Smooth muscle cell (in vitro differentiated cells): ENCODE results near the gene NRXN3. TPM values are rescaled to one million over a fixed set of nuclear protein-coding genes. Genes with fewer than 3 reads are reported as not detected.

ENCODE experiments used
- DNase-seq: peaks from one replicate; lab custom pipeline; 2025; ENCODE audit not compliant: unreplicated experiment; lab: John Stamatoyannopoulos, UW
- H2AFZ ChIP-seq: fragments of 200-600 bp; sonication (generic); 2 replicates; pipeline ENCODE4 v1.6.0; 2016; ENCODE audit warnings: antibody characterized with exemption, low read depth, mild to moderate bottlenecking
- H3F3A ChIP-seq: fragments of 200-600 bp; sonication (generic); 2 replicates; pipeline ENCODE4 v1.6.0; 2017; ENCODE audit warnings: antibody characterized with exemption, low read depth
- H3K27ac ChIP-seq: fragments of 200-600 bp; sonication (generic); 2 replicates; pipeline ENCODE4 v1.5.1; 2016; ENCODE audit warnings: low read depth, mild to moderate bottlenecking
- H3K27me3 ChIP-seq: fragments of 200-600 bp; sonication (generic); 2 replicates; pipeline ENCODE4 v1.6.1; 2016; ENCODE audit warnings: low read depth, mild to moderate bottlenecking
- H3K36me3 ChIP-seq: fragments of 200-600 bp; sonication (generic); 2 replicates; pipeline ENCODE4 v1.5.1; 2016; ENCODE audit warnings: low read depth
- H3K4me1 ChIP-seq: fragments of 200-600 bp; sonication (generic); 2 replicates; pipeline ENCODE4 v1.5.1; 2016; ENCODE audit warnings: low read depth
- H3K4me2 ChIP-seq: fragments of 200-600 bp; sonication (generic); 2 replicates; pipeline ENCODE4 v1.6.0; 2016; ENCODE audit warnings: mild to moderate bottlenecking
- H3K4me3 ChIP-seq: fragments of 200-600 bp; sonication (generic); 2 replicates; pipeline ENCODE4 v1.5.1; 2016; ENCODE audit warnings: mild to moderate bottlenecking
- H3K79me2 ChIP-seq: fragments of 200-600 bp; sonication (generic); 2 replicates; pipeline ENCODE4 v1.6.0; 2016; ENCODE audit warnings: low read depth, mild to moderate bottlenecking
- H3K9ac ChIP-seq: fragments of 200-600 bp; sonication (generic); 2 replicates; pipeline ENCODE4 v1.6.0; 2016; ENCODE audit warnings: low read depth
- H3K9me3 ChIP-seq: fragments of 200-600 bp; sonication (generic); replicated peaks from 2 replicates; pipeline ENCODE4 v1.5.1; 2016; ENCODE audit warnings: low read depth
- H4K20me1 ChIP-seq: fragments of 200-600 bp; sonication (generic); 2 replicates; pipeline ENCODE4 v1.6.0; 2016; ENCODE audit warnings: low read depth
- WGBS: methylation state at CpG from one replicate; pipeline ENCODE4 v1.1.7; 2016; ENCODE audit warnings: low lambda C conversion rate; 5-methylcytosine and 5-hydroxymethylcytosine counted together
- polyA plus RNA-seq: library from polyadenylated mRNA; unstranded; fragments of >200 nt; fragmentation: Nextera tagmentation; extraction: Ambion mirVana; gene quantifications from 2 replicates; pipeline ENCODE4 v1.2.1, GENCODE V29; 2016
- total RNA-seq: library from RNA; depleted of rRNA; stranded (reverse); fragments of >200 nt; gene quantifications from 2 replicates; pipeline ENCODE4 v1.2.3, GENCODE V29; 2014
- TF ChIP-seq, protein P1 (sequence below): fragments of 200-600 bp; sonication (generic); IDR thresholded peaks from 2 replicates; pipeline ENCODE4 v1.5.1; 2017; ENCODE audit warnings: borderline replicate concordance, mild to moderate bottlenecking, antibody characterized with exemption; ENCODE audit not compliant: insufficient read depth, poor library complexity, severe bottlenecking

The NRXN3 gene
- total and polyA plus RNA-seq, 2 experiments from 2014 or later, result 1.2 to 7.0 TPM

- H3K27me3 ChIP-seq, result no peaks in the 10 kb centered on the region
- TF ChIP-seq, protein P1, sequence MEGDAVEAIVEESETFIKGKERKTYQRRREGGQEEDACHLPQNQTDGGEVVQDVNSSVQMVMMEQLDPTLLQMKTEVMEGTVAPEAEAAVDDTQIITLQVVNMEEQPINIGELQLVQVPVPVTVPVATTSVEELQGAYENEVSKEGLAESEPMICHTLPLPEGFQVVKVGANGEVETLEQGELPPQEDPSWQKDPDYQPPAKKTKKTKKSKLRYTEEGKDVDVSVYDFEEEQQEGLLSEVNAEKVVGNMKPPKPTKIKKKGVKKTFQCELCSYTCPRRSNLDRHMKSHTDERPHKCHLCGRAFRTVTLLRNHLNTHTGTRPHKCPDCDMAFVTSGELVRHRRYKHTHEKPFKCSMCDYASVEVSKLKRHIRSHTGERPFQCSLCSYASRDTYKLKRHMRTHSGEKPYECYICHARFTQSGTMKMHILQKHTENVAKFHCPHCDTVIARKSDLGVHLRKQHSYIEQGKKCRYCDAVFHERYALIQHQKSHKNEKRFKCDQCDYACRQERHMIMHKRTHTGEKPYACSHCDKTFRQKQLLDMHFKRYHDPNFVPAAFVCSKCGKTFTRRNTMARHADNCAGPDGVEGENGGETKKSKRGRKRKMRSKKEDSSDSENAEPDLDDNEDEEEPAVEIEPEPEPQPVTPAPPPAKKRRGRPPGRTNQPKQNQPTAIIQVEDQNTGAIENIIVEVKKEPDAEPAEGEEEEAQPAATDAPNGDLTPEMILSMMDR, result no peak
- no peak overlapping the region for H2AFZ ChIP-seq
- peaks cover 7% of the 10 kb centered on the region for H3K4me1 ChIP-seq
- WGBS, result 93% methylated on average over 1 of the region's 1 CpG
- no peak for DNase-seq
- H3F3A ChIP-seq, result no peaks in the 10 kb centered on the region
- H3K4me2 ChIP-seq, result no peak overlapping the region
- no peaks in the 10 kb centered on the region for H3K36me3 ChIP-seq
- H3K27ac ChIP-seq, result no peak overlapping the region
- H4K20me1 ChIP-seq, result no peaks in the 10 kb centered on the region
- no peak overlapping the region for H3K9ac ChIP-seq
- no peaks in the 10 kb centered on the region for H3K9me3 ChIP-seq
- H3K4me3 ChIP-seq, result no peak overlapping the region
- no peaks in the 10 kb centered on the region for H3K79me2 ChIP-seq
Measured at GRCh38 chr14:79698298-79698711, 1528.1 kb downstream of the NRXN3 start.

DNA sequence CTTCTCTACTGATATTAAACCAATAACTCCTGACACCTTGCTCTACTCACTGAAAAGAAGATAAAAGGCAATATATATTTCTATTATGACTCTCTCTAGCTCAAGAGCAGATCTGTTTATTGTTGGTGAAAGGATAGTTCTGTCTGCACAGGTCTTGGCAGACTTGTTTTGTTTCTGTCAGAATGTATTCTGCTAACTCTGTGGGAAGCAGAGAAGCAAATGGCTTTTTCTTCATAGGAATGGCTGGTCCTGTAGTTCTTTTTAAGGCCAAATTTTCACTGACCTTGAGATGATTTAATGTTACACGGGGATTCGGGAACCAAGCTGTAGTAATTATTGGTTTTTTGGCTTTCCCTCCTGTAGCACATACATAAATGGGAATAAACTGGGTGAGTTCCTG lies 1529.0 kb downstream of the NRXN3 start:
- Histone ChIP-seq H3K4me3 (no peak overlapping the region), H3K9me3 (no peaks in the 10 kb centered on the region), H3K4me2 (no peak overlapping the region), H3K36me3 (no peaks in the 10 kb centered on the region), H4K20me1 (no peaks in the 10 kb centered on the region), H3F3A (no peaks in the 10 kb centered on the region), H3K27me3 (no peaks in the 10 kb centered on the region), H3K9ac (no peak overlapping the region), H2AFZ (no peak overlapping the region), H3K79me2 (no peaks in the 10 kb centered on the region), H3K4me1 (no peaks in the 10 kb centered on the region), H3K27ac (no peak overlapping the region)
- DNase-seq, result no peak
- WGBS, result 87% methylated on average over 2 of the region's 2 CpGs
- TF ChIP-seq, protein P1, result no peak

- Histone ChIP-seq H3K27me3 (no peaks in the 10 kb centered on the region), H3K4me2 (no peak overlapping the region), H3K9ac (no peak overlapping the region), H4K20me1 (no peaks in the 10 kb centered on the region), H3K4me3 (no peak overlapping the region), H2AFZ (no peak overlapping the region), H3K27ac (no peak overlapping the region), H3K9me3 (no peaks in the 10 kb centered on the region), H3K79me2 (no peaks in the 10 kb centered on the region), H3F3A (no peaks in the 10 kb centered on the region), H3K4me1 (no peaks in the 10 kb centered on the region), H3K36me3 (no peaks in the 10 kb centered on the region)
- DNase-seq, result no peak
- TF ChIP-seq, protein P1, result no peak
Measured at GRCh38 chr14:79701371-79701770, 1531.2 kb downstream of the NRXN3 start.

DNA sequence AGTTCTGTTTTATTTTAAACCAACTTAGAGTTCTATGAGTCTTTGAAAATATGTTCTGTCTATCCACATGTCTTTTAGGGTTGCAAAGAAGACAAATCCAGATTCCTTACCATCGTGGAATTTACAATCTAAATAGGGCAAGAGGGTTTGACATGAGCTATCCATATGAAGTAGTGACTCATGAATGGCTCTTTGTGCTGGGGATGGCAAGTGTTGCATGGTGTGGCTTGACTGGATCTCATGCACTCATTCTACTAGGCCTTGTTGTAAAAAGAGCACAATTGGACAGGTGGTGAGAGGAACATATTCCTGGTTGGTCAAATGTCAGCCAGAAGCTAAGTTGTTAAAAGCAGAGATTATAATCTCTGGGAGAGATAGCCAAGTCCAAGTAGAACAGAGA lies 1532.0 kb downstream of the NRXN3 start:
- no peak overlapping the region for H3K4me3 ChIP-seq
- no peak for DNase-seq
- H4K20me1 ChIP-seq, result no peaks in the 10 kb centered on the region
- no peak overlapping the region for H2AFZ ChIP-seq
- no peaks in the 10 kb centered on the region for H3K27me3 ChIP-seq
- H3K27ac ChIP-seq, result no peak overlapping the region
- H3K4me2 ChIP-seq, result no peak overlapping the region
- H3K9me3 ChIP-seq, result no peaks in the 10 kb centered on the region
- no peaks in the 10 kb centered on the region for H3K4me1 ChIP-seq
- H3K79me2 ChIP-seq, result no peaks in the 10 kb centered on the region
- TF ChIP-seq, protein P1, result no peak
- H3F3A ChIP-seq, result no peaks in the 10 kb centered on the region
- no peak overlapping the region for H3K9ac ChIP-seq
- no peaks in the 10 kb centered on the region for H3K36me3 ChIP-seq
- WGBS, result 34% methylated on average over 1 of the region's 1 CpG
